GM12874 (cell line): ENCODE measurements around the gene ANKS1B.

Experiments used
- TF ChIP-seq, protein P1 (sequence below): IDR thresholded peaks from 2 replicates; pipeline ENCODE4 v1.5.1; 2011; ENCODE audit warnings: low read depth, mild to moderate bottlenecking, control low read depth, low read length, moderate library complexity; ENCODE audit not compliant: insufficient read depth

ANKS1B gene

DNA sequence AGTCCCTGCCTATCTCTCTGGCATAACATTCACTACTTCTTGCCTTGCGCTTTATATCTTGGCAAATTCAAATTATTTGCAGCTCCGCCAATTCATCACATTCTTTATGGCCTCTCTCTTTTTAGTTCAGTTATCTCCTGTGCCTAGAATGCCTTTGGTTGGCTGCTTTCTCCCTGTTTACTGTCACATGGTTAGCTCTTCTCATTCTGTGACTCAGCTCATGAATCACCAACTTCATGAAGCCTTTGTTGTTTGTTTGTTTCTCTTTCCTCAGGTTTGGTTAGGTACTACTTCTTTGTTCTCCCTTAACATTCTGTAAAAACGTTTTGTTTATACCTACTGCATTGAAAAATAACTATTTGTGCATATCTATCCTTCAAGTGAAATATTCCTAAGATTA is 713.7 kb downstream of the ANKS1B start:
- TF ChIP-seq, protein P1, sequence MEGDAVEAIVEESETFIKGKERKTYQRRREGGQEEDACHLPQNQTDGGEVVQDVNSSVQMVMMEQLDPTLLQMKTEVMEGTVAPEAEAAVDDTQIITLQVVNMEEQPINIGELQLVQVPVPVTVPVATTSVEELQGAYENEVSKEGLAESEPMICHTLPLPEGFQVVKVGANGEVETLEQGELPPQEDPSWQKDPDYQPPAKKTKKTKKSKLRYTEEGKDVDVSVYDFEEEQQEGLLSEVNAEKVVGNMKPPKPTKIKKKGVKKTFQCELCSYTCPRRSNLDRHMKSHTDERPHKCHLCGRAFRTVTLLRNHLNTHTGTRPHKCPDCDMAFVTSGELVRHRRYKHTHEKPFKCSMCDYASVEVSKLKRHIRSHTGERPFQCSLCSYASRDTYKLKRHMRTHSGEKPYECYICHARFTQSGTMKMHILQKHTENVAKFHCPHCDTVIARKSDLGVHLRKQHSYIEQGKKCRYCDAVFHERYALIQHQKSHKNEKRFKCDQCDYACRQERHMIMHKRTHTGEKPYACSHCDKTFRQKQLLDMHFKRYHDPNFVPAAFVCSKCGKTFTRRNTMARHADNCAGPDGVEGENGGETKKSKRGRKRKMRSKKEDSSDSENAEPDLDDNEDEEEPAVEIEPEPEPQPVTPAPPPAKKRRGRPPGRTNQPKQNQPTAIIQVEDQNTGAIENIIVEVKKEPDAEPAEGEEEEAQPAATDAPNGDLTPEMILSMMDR = no peak

DNA sequence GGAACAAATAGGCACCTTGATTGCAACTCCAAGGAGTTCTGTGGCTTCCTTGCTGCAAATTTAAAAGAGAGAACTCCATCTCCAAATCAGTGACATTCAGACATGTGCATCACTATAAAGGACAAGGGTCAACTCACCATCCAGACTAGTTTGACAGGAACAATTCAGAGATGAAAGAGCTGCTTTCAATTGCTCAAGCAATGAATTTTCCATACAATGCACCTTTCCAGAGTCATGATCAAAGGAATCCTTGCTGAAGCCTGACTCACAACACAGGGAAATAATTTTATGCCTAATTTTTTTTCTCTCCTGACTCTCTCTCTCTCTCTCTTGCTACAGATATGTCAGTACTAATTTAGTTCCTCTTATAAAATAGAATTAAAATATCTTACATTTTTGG is 717.7 kb downstream of the ANKS1B start:
- TF ChIP-seq, protein P1 = no peak

DNA sequence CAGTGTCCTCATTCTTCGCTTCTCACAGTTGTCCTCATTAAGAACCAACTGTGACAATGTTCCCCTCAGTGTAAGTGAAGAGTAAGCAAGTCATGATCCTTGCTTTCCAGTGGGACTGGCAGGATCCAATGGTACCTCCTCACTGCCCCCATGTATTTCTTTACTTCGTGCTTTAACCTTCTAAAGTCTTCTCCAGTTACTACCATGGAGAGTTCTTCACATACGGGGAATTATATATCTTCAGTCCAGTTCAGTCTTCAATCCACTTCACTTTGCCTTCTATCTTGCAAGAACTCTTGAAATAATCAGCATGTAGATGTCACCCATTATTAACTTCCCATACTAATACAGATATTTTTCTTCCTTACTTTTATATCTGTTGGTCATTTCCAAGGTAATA is 719.1 kb downstream of the ANKS1B start:
- TF ChIP-seq, protein P1 = no peak

DNA sequence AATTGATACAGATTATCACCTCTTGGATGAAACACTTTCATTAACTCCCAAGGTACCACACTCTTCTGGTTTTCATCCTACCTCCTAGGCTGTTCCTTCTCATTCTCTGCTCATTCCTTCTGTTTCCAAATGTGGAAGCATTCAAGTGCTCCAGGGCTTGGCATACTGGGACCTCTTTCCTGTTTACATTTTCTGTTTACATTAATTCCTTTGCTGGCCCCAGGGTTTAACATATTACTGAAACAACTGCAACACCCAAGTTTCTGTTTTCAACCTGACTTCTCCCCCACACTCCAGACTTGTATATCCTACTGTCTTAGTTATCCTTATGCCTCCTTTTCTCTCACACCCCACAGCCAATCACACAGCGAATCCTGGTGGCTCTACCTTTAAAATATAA is 723.5 kb downstream of the ANKS1B start:
- TF ChIP-seq, protein P1 = no peak

DNA sequence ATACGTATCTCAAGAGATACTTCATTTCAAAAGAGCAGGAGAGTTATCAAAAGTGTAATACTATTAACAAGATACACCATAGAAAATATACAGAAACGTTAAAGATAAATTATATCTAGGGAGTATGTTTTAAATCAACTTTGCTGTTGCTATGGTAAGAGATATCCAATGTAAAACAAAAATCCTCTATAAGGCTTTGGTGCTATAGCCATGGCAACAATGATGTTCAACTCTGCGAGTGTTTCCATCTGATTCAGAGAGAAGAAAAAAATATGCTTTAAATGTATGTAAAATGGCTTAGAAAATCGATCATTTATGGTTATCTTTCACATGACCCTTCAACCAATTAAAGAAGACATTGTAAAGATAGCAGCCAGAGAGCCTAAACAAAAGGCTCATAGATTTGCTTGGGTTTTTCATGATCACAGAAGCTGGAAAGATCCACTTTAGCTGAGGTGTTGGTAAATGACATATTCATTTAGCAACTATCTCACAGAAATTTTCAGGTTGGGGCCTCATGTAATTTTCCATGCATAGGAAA is 724.2 kb downstream of the ANKS1B start:
- TF ChIP-seq, protein P1 = no peak

DNA sequence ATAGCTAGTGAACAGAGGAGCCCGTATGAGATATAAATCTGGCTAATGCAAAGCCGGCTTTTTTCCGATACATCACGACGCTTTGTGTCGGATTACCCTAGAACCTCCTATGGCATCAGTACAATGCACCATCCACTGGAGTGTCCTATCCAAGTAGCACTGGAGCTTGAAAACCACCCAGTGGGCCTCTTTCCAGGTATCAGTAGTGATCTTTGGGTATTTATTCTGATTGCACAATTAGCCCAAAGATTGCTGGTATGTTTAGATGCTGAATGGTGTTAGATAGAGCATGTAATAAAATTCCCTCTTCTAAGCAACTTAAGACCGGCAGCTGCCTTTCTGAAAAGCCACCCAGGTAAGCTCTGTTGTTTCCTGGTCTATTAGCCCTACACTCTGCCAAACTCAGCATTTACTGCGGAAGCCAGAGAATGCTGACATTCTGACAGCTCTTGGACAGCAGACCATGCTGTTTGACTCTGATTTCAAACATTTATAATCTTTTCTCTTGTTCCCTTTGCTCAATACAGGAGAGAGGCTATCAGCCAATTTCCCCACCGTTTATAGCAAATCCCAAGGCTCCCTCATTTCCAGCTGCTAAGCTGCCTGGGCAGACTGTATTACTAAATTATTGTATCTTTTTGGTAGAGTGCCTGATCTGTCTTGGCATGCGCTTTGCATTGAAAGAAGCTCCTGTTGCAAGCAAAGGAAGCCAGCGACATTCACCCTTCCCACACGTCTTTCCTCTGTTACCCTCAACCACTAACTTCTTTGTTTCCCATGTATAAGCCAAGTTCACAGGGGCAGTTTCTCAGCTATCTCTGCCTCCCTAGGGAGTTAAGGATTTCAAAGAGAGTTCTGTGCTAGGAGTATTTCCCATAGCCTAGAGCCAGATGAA is 725.4 kb downstream of the ANKS1B start:
- TF ChIP-seq, protein P1 = no peak

DNA sequence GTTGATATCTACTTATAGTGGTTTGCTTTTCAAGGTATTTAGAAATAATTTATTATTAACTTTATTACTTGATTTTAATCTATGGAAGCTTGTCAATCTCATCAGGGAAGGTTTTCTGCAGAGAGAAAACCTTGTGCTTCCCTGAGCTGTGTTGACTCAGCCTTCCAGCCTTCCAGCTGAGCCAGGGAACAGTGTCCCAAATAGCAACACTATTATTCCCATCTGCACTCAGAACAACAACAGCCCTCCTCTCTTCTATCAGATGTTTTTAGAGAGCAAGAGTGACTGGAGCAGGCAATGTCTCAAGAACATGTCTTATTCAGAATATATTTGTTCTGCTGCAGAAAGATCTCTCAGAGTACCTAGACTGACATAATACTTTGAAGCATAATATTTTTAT is 727.1 kb downstream of the ANKS1B start:
- TF ChIP-seq, protein P1 = no peak
